OCI-M2 (cell line): ENCODE results near the gene IL1RAPL2.

Experiments
- DNase-seq: peaks from one replicate; lab custom pipeline; 2025; ENCODE audit not compliant: unreplicated experiment; lab: John Stamatoyannopoulos, UW

Gene IL1RAPL2

DNA sequence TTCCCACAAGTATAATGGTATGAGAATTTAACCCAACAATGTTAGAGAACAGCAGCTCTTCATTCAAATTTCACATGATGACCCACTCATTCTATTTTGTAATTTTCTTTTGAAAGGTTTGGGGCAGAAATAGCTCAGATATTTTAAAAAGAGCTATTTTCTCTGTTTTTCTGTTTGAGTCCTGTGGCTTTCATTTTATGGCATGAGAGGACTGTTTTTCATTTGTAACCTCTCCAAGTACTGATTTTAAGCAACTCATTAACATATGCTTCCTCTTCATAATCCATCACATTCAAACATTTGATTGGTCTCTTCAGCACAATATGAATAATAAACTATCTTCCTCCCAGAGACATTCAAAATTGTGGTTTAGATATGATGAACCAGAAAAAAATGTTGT is 783.5 kb downstream of the IL1RAPL2 start:
- DNase-seq, result no peak

DNA sequence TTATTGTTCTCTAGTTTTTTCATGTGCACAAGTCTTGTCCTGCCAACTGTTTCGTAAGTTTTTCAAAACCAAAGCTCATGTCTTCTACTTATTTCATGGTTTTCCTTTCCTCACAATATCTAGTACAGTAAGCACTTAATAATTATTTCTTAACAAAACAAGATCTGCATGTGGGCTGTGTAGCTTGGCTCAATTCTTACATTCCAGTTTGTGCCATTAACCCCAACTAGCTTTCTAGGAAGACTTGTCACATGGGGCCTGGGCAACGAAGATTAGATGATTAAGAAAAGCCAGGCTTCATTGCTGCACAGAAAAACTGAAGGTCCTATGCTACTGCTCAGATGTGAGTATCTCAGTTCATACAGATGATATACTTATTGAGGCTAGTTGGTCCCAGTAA is 809.8 kb downstream of the IL1RAPL2 start:
- no peak for DNase-seq

DNA sequence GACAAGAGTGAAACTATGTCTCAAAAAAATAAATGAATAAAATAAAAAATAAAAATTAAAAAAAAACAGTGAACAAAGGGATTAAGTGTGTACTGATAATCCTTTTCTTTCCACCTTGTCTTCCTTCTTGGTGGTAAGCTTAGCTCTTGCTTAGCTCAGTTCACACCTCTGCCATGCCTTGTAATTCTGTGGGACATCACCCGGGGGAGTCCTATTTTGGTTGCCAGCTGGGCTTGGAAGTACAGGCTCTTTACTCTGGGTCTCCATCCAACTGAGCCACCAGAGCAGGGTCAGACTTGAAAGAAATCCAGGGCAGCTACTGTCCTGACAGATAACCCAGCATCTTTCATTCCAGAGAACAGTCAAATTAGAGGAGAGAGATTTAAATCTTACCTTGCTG is 858.7 kb downstream of the IL1RAPL2 start:
- no peak for DNase-seq

DNA sequence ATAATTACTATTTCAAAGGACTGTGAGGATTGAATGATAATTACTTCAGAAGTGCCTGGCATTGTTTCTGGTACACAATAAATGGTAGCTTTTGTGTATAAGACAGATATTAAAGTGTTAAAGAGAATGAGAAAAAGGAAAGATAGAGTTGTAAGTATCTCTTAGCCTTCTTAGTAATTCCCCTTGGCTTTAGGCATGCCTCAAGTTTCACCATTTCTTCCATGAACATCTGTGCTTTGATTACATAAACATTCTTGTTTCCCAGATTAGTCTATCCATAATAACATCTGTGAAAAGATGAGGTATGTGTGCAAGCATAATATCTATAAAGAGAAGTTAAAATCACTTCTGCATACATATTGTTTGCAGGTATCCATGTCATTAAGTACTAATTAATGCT is 885.4 kb downstream of the IL1RAPL2 start:
- DNase-seq, result no peak

DNA sequence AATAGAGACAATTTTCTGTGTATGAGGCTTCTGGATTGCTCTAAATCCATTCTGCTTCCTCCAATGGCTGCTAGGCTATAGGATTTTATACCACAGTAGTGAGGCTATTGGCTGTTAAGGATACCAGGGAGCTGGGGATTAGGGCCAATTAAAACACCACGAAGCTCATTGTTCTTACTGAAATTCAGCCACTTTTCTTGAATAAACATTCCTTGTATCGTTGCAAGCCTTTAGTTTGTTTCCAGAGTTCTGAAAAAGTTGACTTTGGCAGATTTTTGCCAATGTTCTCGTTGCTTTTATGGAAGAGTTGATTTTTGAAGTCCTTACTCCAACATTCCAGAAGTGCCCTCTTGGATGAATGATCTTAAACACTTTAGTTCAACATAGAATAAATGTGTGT is 892.8 kb downstream of the IL1RAPL2 start:
- DNase-seq, result no peak

DNA sequence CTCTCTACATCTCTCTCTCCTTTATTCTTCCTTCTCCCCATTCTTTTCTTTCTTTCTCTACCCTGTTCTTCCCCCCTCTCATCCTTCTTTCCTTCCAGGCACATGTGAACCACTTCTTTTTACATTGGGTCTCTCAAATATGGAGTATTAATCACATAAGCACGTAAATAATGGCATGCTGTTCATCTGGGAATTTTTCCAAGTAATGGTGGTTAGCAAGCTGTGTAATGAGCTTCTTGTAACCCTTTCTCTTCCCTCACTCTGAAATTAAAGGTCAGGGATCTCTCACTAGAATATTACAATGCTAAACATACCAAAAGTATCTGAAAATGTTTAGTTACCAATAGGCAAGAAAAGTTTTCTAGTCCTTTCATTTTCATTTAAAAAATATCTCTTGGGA is 894.4 kb downstream of the IL1RAPL2 start:
- DNase-seq, result no peak

DNA sequence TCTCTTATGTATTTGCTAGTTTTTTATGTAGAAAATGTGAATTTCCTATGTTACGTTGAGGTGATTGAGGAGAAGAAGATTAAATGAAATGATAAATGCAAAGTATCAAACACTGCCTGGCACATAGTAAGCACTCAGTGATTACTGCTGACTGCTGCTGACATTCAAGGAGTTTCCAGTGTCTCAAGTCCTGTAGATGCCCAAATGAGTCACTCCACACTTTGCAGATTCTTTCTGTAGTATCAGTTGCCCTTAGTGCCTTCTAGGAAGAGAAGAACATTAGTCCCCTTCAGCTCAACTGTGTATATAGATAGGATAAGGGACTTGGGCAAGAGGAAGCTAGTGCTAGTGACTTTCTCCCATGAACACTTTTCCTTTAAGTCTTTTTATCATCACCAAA is 895.0 kb downstream of the IL1RAPL2 start:
- no peak for DNase-seq

DNA sequence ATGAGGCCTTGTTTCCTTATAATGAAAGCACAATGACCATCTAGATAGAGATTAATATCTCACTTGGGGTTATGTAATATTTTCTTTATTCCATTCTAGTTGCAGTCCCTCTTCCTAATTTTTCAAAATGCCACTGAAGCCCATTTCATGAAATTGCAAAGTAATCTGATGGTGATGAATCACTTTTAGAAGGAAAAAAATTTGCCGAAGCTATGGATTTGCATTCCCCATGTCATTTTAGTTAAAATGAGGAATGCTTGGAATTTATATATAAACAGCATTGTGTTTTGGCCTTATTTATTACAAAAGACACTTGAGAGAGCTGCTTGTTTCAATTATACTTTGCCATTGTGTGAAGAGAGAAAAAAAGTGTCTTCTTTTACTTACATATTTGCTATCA is 896.2 kb downstream of the IL1RAPL2 start:
- no peak for DNase-seq

DNA sequence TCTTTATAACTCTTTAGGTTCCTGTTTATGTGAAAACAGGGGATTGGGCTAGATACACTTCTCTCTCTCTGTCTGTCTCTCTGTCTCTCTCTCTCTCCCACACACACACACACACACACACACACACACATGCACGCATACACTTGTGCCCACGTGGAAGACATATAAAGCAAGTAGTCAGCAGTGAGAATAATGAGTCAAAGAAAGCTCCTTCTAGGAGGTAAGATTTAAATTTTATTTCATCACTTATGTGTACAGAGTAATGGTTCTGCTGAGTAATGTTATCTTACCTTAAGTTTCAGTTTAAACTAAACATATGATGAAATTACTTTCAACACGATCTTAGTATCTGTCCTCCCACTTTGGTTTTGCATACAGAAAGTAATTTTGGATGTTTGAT is 897.5 kb downstream of the IL1RAPL2 start:
- no peak for DNase-seq

DNA sequence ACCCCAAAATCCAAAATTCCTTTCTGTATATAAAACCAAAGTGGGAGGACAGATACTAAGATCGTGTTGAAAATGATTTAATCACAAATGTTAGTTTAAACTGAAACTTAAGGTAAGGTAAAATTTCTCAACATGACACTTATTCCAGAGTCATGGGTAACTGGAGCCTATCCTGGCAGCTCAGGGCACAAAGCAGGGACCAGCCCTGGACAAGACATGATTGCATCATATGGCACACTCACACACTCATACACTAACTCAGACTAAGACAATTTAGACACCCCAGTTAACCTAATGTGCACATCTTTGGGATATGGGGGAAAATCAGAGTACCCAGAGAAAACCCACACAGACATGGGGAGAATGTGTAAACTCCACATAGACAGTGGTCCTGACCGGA is 898.6 kb downstream of the IL1RAPL2 start:
- no peak for DNase-seq

DNA sequence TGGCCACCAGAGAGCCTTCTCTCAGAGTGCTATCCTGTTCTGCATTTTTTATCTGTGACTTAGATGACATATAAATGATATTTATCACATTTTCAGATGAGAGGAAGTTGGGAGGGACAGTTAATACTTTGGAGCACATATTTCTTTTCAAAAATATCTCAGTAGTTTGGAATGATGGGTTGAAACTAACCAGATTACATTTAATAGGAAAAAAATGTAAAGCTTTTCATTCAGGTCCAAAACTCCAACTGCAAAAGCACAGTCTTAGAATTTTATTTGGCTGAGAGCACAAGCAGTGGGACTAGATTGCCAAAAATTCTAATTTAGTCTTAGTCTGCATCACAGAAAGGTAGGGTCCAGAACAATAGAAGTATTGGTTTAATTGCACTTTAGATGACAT is 902.7 kb downstream of the IL1RAPL2 start:
- DNase-seq, result no peak

DNA sequence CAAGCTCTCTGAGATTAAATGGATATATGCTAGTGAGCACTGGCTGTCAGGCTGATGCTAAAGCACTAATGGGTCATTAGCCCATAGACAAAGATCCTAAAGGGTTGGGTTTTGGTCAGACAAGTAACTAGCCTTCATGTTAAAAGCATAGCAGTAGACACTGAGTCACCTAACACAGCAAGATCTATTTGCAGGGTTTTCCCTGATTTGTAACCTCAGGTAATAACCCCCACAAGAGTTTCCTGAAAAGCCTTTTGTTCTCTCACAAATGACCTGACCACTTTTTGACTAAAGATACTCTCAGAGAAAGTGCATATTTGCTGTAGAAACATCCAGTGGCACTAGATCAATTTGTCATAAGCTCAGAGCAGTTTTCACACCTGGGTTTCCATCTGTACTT is 905.6 kb downstream of the IL1RAPL2 start:
- DNase-seq, result no peak

DNA sequence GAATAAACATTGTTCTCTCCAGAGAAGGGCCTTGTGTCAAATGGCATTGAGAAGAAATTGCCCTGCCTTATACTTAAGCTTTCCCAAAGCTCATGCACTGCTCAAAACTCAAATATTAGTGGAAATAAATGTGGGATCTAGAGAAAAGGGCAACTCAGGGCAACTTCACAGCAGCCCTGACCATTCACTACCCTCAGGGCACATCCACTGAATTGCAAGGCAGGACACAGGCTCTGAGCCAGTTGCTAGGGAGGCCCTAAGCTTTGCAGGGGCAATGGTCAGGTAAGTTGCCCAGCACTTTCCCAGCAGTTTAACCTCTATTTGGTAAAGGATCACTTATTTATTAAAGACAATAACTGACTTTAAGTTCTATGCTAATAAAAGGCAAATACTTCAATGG is 909.8 kb downstream of the IL1RAPL2 start:
- no peak for DNase-seq

DNA sequence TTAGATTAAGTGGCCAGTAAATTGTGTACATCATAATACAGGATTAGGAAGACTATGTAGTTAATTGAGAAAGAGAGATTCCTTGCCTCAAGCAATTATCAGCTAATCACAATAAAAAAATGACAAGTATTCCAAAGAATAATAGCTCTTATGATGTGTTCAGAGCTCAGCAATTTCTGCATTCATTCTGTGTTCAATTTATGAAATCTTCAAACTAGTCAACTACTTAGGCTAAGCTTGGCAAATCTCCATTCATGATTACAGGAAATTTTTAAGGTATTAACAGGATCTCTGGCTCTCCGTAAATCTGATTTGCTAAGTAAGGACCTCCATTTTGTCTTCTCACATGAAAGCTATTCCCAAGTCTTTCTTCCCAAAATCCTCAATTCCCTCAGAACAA is 911.4 kb downstream of the IL1RAPL2 start:
- DNase-seq, result no peak

DNA sequence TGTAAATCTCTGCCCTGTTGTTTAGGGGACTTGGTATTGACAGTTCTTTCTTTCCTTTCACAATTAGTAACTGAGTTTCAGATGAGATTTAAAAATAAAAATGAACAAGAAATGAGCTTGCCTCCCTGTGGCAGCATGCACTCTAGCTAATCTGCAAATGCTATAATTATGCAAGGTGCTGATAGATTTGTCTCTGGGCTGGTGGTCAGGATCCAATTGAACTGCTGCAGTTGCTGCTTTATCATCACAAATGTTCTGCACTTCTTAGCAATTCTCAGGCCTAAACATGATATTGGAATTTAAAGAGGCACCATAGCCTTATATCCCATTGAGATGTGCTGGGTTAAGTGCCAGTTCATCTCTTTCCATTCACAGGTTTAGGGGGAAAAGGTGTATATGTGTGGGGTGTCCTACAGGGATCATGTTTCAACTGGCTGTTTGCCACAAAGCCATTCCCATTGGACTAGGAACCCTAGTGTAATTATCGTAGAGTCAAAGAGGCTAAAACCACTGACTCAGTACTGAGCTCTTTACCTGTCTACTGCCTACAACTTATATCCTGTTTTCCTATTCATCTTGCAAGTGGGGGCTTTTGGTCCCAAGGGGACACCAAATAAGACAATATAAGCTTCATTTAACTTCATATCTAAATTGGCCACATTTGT is 914.8 kb downstream of the IL1RAPL2 start:
- DNase-seq, result no peak

DNA sequence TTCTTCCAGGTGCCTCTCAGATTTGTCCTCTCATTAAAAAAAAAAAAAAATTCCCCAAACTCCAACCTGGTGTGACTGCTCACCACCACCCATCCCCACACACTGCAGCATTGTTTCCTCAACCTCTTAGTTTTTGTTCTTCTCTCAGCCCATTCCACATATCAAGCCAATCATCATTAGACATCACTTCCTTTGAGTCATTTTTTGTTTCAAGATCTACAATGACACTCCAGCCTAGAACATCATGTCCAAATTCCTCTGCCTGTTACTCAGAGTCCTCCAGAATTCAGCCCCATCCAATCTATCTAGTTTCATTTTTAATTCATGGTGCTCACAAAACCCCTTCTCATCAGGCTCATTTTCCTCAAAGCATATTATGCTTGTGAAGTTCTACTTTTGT is 917.0 kb downstream of the IL1RAPL2 start:
- no peak for DNase-seq

DNA sequence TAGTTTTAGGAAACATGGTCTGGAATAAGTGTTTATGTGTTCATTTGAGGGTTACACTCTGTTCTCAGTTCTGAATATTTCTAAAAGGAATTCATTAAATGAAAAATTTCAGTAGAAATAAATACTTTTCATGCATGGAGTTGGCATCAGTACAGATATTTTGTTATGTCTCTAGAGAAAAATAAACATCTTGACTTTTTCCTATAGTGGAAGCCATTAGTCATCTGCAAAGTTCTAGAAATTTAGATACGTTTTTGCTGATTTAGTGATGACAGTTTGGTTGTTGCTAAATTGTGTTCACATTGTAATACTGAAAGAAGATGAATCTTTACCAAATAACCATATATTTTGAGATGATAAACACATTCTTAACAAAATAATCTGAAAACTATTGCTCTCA is 922.7 kb downstream of the IL1RAPL2 start:
- DNase-seq, result no peak

DNA sequence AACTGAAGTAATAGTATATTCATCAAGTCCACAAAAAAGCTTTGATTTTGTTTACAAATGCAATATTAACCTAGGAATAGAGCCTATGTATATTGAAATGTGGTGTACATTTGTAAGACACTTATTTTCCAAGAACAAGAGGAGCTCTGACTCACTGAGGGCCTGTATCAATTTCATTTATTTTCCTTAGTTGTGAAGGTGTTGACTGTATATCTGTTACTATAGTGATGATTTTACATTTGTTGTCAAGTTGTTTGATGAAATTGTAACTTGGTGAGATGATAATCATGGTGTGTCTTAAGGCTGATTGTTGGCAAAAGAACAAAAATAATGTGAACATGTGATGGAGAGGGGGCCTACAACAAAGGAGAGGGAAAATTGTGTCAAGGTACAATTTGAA is 929.4 kb downstream of the IL1RAPL2 start:
- DNase-seq, result no peak

DNA sequence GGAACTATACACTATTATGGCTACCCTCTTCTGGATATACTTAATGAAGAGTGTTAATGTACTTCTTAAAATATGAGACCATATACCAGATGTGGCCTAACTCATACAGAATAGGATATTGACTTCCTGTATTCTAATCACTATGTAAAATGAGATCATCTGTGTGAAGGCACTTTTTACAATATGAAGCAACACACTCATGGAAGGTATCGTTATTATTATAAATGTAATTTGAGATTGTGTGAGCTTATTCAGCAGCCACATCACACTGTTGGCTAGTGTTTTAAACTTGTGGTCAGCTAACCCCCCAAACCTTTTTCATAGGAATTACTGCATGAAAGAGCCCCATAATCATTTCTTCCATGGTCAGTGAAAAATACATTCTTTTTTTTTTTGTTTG is 936.3 kb downstream of the IL1RAPL2 start:
- DNase-seq, result no peak

DNA sequence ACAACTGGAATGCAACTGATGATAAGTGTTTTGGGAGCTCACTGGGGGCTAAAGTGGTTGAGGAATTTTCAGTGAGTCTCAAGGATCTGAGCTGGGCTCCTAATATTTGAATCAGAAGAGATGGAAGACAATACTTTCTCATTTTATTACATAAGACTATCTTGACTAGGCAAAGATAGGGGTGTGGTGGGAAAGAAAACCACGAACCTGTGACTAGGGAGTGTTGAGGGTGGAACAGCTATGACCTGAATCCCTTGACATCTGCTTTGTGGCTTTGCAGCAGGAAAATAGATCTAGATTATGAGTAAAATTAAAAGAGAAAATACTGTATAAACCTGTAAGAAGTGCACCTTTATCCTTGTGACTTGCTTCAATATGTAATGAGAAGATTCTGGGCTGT is 949.6 kb downstream of the IL1RAPL2 start:
- DNase-seq, result no peak

DNA sequence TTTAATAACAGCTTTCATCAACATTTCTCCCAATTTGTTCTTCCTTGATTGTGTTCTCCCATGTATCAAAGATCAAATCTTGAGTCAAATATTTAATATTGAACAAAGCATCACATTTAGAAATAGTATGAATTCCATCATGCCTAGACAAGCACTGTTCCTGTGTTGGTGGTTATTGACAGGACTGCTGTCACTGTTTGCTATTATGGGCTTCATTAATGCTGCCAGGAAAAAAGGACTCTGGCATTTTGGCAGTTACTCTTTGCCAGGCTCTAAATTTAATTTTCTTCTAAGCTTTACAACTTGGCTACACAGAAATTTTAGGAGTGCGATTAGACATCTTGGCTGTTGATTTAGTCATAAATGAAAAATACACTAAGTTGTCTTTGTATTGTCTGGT is 960.4 kb downstream of the IL1RAPL2 start:
- DNase-seq, result no peak

DNA sequence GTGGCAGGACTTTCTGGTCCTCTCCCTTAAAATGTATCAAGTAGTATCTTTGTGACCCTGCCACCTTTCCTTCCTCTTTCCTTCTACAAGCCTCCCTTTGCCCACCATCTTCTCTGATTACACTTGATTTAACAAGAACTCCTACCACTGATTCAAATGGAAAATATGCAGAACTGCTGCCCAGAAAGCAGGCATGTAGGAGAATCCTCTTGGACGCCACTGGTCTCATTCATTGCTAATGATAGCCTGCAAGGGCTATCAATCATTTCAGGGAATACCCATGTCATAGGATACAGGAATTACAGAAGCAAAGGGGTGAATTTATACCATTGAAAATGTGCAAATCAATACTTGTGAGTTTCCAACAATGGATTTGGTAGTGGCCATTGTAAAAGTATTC is 961.8 kb downstream of the IL1RAPL2 start:
- no peak for DNase-seq

DNA sequence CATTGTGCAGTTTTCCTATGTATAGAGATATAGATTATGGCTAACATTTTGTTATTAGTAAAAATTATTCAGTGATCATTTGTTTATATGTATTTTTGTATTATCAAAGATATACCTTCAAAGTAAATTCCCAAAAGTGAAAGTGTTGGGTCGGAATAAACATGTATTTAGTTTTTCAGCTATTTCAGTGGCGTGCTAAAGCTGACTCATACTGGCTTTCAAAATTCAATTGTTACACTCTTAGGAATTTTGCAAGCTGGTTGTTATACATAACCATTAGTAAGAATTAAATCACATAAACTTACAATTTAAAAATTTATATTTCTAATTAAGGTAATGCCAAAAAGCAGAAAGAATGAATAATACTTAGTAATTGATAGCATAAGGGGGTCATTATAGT is 968.0 kb downstream of the IL1RAPL2 start:
- DNase-seq, result no peak

DNA sequence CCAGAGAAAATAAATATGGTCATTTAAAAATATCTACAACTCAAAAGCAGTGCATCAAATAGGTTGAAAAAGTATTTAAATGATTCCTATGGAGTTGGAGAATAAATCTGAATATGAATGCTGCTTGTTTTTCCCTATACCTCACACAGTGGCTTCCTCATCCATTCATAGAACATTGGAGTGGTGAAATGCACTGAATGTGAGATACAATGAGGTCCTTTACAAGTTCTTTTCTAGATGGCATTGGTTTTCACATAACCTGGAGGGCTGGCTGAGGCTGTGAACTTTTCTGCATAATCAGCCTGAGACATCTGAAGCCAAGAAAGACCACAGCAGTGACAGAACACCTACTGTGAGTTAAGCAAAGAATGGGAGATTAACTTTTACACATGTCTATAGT is 977.3 kb downstream of the IL1RAPL2 start:
- no peak for DNase-seq
